ENCODE measurements around the gene MRGPRE.

GRCh38 chr11:3220521-3221407, 11.5 kb downstream of the MRGPRE start:
- TF ChIP-seq CTCF (conservative IDR thresholded peaks at IDR 0.05; ENCODE audit: low read depth, low read length) (no peak), EZH2 (IDR thresholded peaks at IDR 0.05; ENCODE audit: low read length, unreplicated experiment) (no peak)
